ENCODE results near the gene FERMT3.
A peak's percentile ranks its signal among the peaks of the same experiment; 100 is the strongest.

The FERMT3 gene

GRCh38 chr11:64185693-64186491, 20.6 kb upstream of the FERMT3 start, which contains the start of gene STIP1:
TSS of gene STIP1 (plus strand) at chr11:64186171. CDS start at chr11:64186262, 91 bp downstream.
- peak; percentile 100 for DNase-seq (ENCODE audit: low read depth, low spot score)

GRCh38 chr11:64186492-64187165, 19.9 kb upstream of the FERMT3 start:
- DNase-seq (ENCODE audit: low read depth, low spot score) = no peak

- DNase-seq (ENCODE audit: low read depth, low spot score) = no peak
Measured at GRCh38 chr11:64192434-64192833, 14.1 kb upstream of the FERMT3 start.

- no peak for DNase-seq (ENCODE audit: low read depth, low spot score)
Measured at GRCh38 chr11:64196626-64197025, 9.9 kb upstream of the FERMT3 start.

GRCh38 chr11:64198511-64198910, 8.0 kb upstream of the FERMT3 start:
- DNase-seq (ENCODE audit: low read depth, low spot score) = no peak

- DNase-seq (ENCODE audit: low read depth, low spot score) = no peak
Measured at GRCh38 chr11:64201543-64201942, 5.0 kb upstream of the FERMT3 start.

GRCh38 chr11:64202992-64203391, 3.5 kb upstream of the FERMT3 start:
- no peak for DNase-seq (ENCODE audit: low read depth, low spot score)

DNA sequence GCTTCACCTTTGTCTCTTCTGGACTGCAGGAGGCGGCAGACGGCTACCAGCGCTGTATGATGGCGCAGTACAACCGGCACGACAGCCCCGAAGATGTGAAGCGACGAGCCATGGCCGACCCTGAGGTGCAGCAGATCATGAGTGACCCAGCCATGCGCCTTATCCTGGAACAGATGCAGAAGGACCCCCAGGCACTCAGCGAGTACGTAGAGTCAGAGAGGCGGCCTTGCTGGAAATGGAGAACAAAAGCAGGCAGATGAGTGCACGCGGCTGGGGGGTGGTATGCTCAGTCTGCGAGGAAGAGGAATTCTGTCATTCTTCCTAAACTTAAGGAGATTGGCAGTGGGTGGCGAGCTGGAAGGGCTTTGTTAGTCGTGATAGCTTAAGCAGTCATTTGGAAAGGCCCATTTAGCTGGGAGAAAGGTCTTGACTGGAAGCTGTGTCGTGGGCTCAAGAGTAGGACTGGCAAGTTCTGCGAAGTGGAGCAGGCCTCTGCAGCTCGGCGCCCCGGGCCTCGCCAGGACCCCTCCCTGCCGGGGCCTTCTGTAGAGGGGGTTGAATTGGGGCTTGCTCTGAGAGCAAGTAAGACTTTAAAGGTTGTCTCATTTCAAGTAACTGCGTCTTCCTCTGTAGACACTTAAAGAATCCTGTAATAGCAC, 3.0 kb upstream of the FERMT3 start:
- no peak for DNase-seq (ENCODE audit: low read depth, low spot score)

GRCh38 chr11:64204080-64204440, 2.5 kb upstream of the FERMT3 start:
- no peak for DNase-seq (ENCODE audit: low read depth, low spot score)

DNA sequence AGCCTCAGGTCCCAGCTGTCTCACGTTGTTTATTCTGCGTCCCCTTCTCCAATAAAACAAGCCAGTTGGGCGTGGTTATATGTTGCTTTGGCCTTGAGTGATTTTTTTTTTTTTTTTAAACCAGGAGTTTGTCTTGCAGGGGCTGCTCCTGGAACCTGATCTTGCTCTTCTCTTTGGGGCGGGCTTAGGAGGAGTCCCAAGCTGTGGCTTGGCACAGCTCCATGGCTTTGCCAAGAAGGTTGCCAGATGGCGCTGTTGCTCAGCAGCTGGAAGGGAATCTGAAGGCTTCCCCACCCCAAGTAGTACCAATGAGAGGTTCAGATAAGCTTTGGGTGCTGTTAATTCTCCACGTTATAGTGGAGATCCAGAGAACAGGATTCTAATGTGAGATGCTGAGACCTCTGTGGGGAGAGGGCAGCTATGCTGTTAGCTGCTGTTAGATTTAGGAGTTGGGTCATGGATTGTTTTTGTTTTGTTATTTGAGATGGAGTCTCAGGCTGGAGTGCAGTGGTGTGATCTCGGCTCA, 2.0 kb upstream of the FERMT3 start:
- peak; percentile 75 for DNase-seq (ENCODE audit: low read depth, low spot score)

DNA sequence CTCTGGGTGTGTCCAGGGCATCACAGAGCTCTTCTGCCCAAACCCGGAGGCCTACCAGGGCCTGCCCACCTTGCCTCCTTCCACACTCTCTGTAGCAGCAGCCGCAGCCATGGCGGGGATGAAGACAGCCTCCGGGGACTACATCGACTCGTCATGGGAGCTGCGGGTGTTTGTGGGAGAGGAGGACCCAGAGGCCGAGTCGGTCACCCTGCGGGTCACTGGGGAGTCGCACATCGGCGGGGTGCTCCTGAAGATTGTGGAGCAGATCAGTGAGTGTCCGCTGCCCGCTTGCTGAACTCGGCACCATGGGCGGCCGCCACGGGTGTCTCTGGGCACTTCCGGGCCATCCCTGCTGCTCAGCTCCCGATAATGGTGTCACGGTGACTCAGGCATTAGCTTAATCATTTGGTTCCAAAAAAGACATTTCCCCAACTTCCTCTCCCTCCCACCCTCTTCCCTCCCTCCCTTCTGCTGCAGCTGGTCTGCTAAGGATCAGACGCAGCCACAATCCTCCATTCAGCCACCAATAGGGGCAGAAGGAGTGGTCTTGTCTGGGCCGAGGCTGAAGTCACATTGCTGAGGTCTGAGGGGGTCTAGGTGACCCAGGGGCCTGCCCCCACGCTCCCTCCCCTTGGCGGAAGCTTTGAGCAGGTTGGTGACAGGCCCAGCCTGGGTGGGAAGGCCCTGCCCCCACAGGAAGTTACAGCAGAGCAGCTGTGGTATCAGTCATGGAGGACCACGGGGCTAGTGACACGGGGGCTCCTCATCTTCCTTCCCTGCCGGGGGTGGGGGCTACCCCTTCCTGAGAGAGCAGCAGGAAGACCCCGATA, 950 bp downstream of the FERMT3 start:
- DNase-seq (ENCODE audit: low read depth, low spot score) = no peak

- no peak for DNase-seq (ENCODE audit: low read depth, low spot score)
Measured at GRCh38 chr11:64208086-64208795, 1.7 kb downstream of the FERMT3 start.

GRCh38 chr11:64208796-64209562, 2.5 kb downstream of the FERMT3 start:
- DNase-seq (ENCODE audit: low read depth, low spot score) = no peak

DNA sequence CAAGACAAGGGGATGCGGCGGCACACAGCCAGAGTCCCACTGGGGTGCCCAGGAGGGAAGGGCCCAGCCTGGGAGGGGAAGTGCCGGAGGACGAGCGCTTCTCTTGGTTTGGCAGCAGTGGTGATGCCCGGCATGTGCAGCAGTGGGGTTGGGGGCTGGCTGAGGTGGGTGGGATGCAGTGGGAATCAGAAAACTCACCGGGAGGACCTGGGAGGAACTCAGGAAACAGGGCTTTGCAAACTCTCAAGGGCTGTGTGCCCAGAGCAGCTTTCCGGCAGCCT, 3.0 kb downstream of the FERMT3 start:
- no peak for DNase-seq (ENCODE audit: low read depth, low spot score)

- DNase-seq (ENCODE audit: low read depth, low spot score) = no peak
Measured at GRCh38 chr11:64210301-64211020, 3.9 kb downstream of the FERMT3 start.

- DNase-seq (ENCODE audit: low read depth, low spot score) = no peak
Measured at GRCh38 chr11:64211181-64211872, 4.8 kb downstream of the FERMT3 start.

GRCh38 chr11:64216879-64217278, 10.4 kb downstream of the FERMT3 start:
- DNase-seq (ENCODE audit: low read depth, low spot score) = no peak

GRCh38 chr11:64218628-64219353, 12.3 kb downstream of the FERMT3 start:
- no peak for DNase-seq (ENCODE audit: low read depth, low spot score)

DNA sequence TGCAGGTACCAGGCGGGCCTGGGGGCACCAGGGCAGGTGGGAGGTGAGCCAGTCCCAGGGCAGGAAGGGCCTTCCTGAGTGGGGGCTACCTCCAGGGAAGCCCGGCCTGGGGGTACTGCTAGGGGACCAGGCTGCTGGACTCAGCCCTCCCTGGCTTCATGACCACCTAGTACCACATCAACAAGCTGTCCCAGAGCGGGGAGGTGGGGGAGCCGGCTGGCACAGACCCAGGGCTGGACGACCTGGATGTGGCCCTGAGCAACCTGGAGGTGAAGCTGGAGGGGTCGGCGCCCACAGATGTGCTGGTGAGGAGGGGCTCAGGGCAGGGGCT, 12.8 kb downstream of the FERMT3 start:
- no peak for DNase-seq (ENCODE audit: low read depth, low spot score)
